ENCODE measurements around the gene EIF4H. TPM values are rescaled to one million over a fixed set of nuclear protein-coding genes. Genes with fewer than 3 reads are reported as not detected.

Gene EIF4H
- total RNA-seq, 1 donor from 2014 or later = 214 TPM

DNA sequence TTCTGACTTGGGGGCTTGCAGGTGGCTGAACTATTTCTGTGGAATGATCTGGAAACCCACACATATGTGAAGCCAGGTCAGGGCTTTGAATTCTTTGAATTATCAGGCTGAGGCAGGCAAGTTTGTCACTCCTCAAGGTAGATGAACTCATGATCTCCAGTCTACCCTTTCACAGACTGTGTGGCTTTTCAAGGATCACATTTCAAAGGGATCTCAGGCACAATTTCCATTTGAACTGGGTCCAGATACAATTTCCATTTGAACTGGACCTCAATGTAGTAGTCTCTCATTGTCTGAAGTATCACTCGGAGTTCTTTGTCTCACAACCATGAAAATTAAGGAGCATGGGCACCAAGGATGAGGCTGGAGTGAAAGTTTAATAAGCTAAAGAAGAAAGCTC is 25.7 kb upstream of the EIF4H start:
- H3K9me3 Mint-ChIP-seq = peaks cover 8% of the 10 kb centered on the region

DNA sequence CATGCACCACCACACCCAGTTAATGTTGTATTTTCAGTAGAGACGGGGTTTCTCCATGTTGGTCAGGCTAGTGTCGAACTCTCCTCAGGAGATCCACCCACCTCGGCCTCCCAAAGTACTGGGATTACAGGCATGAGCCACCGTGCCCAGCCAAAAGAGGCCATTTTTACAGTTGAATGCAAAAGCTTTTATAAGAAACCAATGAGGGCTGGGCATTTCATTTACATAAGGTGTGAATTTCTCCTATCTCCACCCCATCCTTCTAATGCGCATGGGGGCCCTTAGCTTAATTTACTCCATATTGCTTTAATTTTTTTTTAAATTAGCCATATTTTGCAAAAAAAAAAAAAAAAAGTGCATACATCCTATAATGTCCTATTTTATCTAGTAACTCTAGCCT is 25.1 kb upstream of the EIF4H start:
- TF ChIP-seq EZH2phosphoT487 (IDR thresholded peaks at IDR 0.05) (no peak), EZH2 (IDR thresholded peaks at IDR 0.05) (no peak)
- TF ChIP-seq, protein P1, sequence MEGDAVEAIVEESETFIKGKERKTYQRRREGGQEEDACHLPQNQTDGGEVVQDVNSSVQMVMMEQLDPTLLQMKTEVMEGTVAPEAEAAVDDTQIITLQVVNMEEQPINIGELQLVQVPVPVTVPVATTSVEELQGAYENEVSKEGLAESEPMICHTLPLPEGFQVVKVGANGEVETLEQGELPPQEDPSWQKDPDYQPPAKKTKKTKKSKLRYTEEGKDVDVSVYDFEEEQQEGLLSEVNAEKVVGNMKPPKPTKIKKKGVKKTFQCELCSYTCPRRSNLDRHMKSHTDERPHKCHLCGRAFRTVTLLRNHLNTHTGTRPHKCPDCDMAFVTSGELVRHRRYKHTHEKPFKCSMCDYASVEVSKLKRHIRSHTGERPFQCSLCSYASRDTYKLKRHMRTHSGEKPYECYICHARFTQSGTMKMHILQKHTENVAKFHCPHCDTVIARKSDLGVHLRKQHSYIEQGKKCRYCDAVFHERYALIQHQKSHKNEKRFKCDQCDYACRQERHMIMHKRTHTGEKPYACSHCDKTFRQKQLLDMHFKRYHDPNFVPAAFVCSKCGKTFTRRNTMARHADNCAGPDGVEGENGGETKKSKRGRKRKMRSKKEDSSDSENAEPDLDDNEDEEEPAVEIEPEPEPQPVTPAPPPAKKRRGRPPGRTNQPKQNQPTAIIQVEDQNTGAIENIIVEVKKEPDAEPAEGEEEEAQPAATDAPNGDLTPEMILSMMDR (IDR thresholded peaks at IDR 0.05) = no peak
- Histone ChIP-seq H2AFZ (replicated peaks) (no peak overlapping the region), H4K20me1 (ENCODE audit: low read depth) (no peaks in the 10 kb centered on the region), H3K27ac (no peak overlapping the region), H3K27me3 (no peaks in the 10 kb centered on the region), H3K79me2 (ENCODE audit: low read depth) (no peaks in the 10 kb centered on the region), H3K4me2 (no peak overlapping the region), H3K36me3 (no peaks in the 10 kb centered on the region), H3F3A (ENCODE audit: low read depth) (no peaks in the 10 kb centered on the region), H3K9ac (no peak overlapping the region), H3K4me1 (peaks cover 10% of the 10 kb centered on the region), H3K9me3 (ENCODE audit: low read depth) (no peaks in the 10 kb centered on the region), H3K4me3 (no peak overlapping the region)
- DNase-seq (ENCODE audit: low spot score) = no peak
- H3K4me1 Mint-ChIP-seq = peaks cover 12% of the 10 kb centered on the region
- H3K27ac Mint-ChIP-seq = peak overlapping the region; percentile 18
- no peak overlapping the region for H3K4me3 Mint-ChIP-seq
- H3K9me3 Mint-ChIP-seq = peaks cover 8% of the 10 kb centered on the region
- no peaks in the 10 kb centered on the region for H3K27me3 Mint-ChIP-seq (ENCODE audit: insufficient read depth, low read depth)
- H3K36me3 Mint-ChIP-seq = no peaks in the 10 kb centered on the region

More for the DNA sequence above, 25.7 kb upstream of the EIF4H start:
- Mint-ChIP-seq H3K27me3 (ENCODE audit: insufficient read depth, low read depth) (no peaks in the 10 kb centered on the region), H3K4me1 (peaks cover 12% of the 10 kb centered on the region), H3K27ac (no peak overlapping the region), H3K36me3 (no peaks in the 10 kb centered on the region), H3K4me3 (no peak overlapping the region)
- Histone ChIP-seq H3K9me3 (ENCODE audit: low read depth) (no peaks in the 10 kb centered on the region), H3K27me3 (no peaks in the 10 kb centered on the region), H3F3A (ENCODE audit: low read depth) (no peaks in the 10 kb centered on the region), H3K36me3 (no peaks in the 10 kb centered on the region), H3K27ac (no peak overlapping the region), H2AFZ (replicated peaks) (no peak overlapping the region), H3K4me1 (peaks cover 10% of the 10 kb centered on the region), H3K9ac (no peak overlapping the region), H4K20me1 (ENCODE audit: low read depth) (no peaks in the 10 kb centered on the region), H3K4me3 (no peak overlapping the region), H3K4me2 (no peak overlapping the region), H3K79me2 (ENCODE audit: low read depth) (no peaks in the 10 kb centered on the region)
- no peak for DNase-seq (ENCODE audit: low spot score)
- no peak for TF ChIP-seq EZH2 (IDR thresholded peaks at IDR 0.05)
- TF ChIP-seq EZH2phosphoT487 (IDR thresholded peaks at IDR 0.05) = no peak
- TF ChIP-seq, protein P1 (IDR thresholded peaks at IDR 0.05) = no peak

DNA sequence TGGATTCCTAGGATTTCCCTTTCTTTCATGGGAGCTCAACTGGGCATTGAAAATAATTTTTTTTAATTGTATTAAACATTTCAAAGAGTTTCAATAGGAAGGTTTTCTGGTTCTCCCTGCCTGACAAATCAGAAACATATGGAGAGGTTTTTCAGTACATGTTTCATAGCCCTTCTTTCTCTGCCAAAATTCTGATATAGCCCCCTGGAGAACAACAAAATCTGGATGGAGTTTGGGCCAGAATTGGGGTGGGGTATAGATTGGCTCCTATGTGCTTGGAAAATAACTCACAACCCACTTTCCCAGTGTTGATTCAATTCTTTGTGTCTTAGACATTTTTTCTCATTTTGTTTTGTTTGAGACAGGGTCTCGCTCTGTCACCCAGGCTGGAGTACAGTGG is 24.6 kb upstream of the EIF4H start:
- TF ChIP-seq EZH2 (IDR thresholded peaks at IDR 0.05) (no peak), EZH2phosphoT487 (IDR thresholded peaks at IDR 0.05) (no peak)
- TF ChIP-seq, protein P1 (IDR thresholded peaks at IDR 0.05) = no peak
- Histone ChIP-seq H4K20me1 (ENCODE audit: low read depth) (no peaks in the 10 kb centered on the region), H3K9ac (no peak overlapping the region), H3K9me3 (ENCODE audit: low read depth) (no peaks in the 10 kb centered on the region), H3K36me3 (no peaks in the 10 kb centered on the region), H3K27ac (no peak overlapping the region), H3F3A (ENCODE audit: low read depth) (no peaks in the 10 kb centered on the region), H3K4me3 (no peak overlapping the region), H3K4me1 (peaks cover 10% of the 10 kb centered on the region), H3K4me2 (no peak overlapping the region), H3K79me2 (ENCODE audit: low read depth) (no peaks in the 10 kb centered on the region), H2AFZ (replicated peaks) (no peak overlapping the region), H3K27me3 (no peaks in the 10 kb centered on the region)
- Mint-ChIP-seq H3K4me3 (no peak overlapping the region), H3K27ac (peak overlapping the region; percentile 18), H3K27me3 (ENCODE audit: insufficient read depth, low read depth) (no peaks in the 10 kb centered on the region), H3K4me1 (peaks cover 12% of the 10 kb centered on the region), H3K9me3 (peaks cover 8% of the 10 kb centered on the region), H3K36me3 (no peaks in the 10 kb centered on the region)
- no peak for DNase-seq (ENCODE audit: low spot score)
